Activated naive CD8-positive, alpha-beta T cell (primary cell): ENCODE data around the gene SEC63.
"Not testable (repeated sequence)": the region's sequence is repeated elsewhere in the genome, so short reads cannot be mapped to it uniquely, and the experiment has no call there.

Experiments used
- H3K27ac Mint-ChIP-seq: one replicate; pipeline ENCODE4 v1.8.0; 2021; ENCODE audit warnings: mixed read lengths
- H3K27me3 Mint-ChIP-seq: one replicate; pipeline ENCODE4 v1.8.0; 2021; ENCODE audit warnings: mixed read lengths
- H3K36me3 Mint-ChIP-seq: one replicate; pipeline ENCODE4 v1.8.0; 2021; ENCODE audit warnings: mixed read lengths
- H3K4me1 Mint-ChIP-seq: one replicate; pipeline ENCODE4 v1.8.0; 2021; ENCODE audit warnings: low read depth, mixed read lengths
- H3K4me3 Mint-ChIP-seq: one replicate; pipeline ENCODE4 v1.8.0; 2021; ENCODE audit warnings: mild to moderate bottlenecking, mixed read lengths
- H3K9me3 Mint-ChIP-seq: one replicate; pipeline ENCODE4 v1.8.0; 2021; ENCODE audit warnings: low read depth, mixed read lengths

The SEC63 gene

GRCh38 chr6:107957308-107957908, 600 bp downstream of the SEC63 start:
- Mint-ChIP-seq H3K27ac (peak overlapping the region; percentile 99), H3K4me1 (peaks cover 29% of the 10 kb centered on the region), H3K4me3 (peak overlapping the region; percentile 100), H3K9me3 (no peaks in the 10 kb centered on the region), H3K27me3 (no peaks in the 10 kb centered on the region), H3K36me3 (peaks cover 3% of the 10 kb centered on the region)

- Mint-ChIP-seq H3K36me3 (peaks cover 4% of the 10 kb centered on the region), H3K27ac (peak overlapping the region; percentile 99), H3K4me3 (peak overlapping the region; percentile 100), H3K9me3 (no peaks in the 10 kb centered on the region), H3K4me1 (peaks cover 35% of the 10 kb centered on the region), H3K27me3 (no peaks in the 10 kb centered on the region)
Measured at GRCh38 chr6:107956586-107957307, 1.3 kb downstream of the SEC63 start.

- peaks cover 40% of the 10 kb centered on the region for H3K4me1 Mint-ChIP-seq
- H3K4me3 Mint-ChIP-seq, result peak overlapping the region; percentile 100
- peaks cover 4% of the 10 kb centered on the region for H3K36me3 Mint-ChIP-seq
- peak overlapping the region; percentile 79 for H3K27ac Mint-ChIP-seq
- H3K9me3 Mint-ChIP-seq, result no peaks in the 10 kb centered on the region
- H3K27me3 Mint-ChIP-seq, result no peaks in the 10 kb centered on the region
Measured at GRCh38 chr6:107956181-107956580, 1.8 kb downstream of the SEC63 start.

- H3K4me1 Mint-ChIP-seq, result peaks cover 58% of the 10 kb centered on the region
- not testable (repeated sequence) for H3K36me3 Mint-ChIP-seq, H3K4me3 Mint-ChIP-seq, H3K27me3 Mint-ChIP-seq, H3K9me3 Mint-ChIP-seq, H3K27ac Mint-ChIP-seq
Measured at GRCh38 chr6:107953858-107954414, 4.1 kb downstream of the SEC63 start.

- Mint-ChIP-seq H3K27me3 (no peaks in the 10 kb centered on the region), H3K4me1 (peaks cover 65% of the 10 kb centered on the region), H3K4me3 (peak overlapping the region; percentile 30), H3K9me3 (no peaks in the 10 kb centered on the region), H3K27ac (peak overlapping the region; percentile 4), H3K36me3 (peaks cover 6% of the 10 kb centered on the region)
Measured at GRCh38 chr6:107943626-107944439, 14.2 kb downstream of the SEC63 start.

- no peaks in the 10 kb centered on the region for H3K27me3 Mint-ChIP-seq
- no peak overlapping the region for H3K4me3 Mint-ChIP-seq
- H3K36me3 Mint-ChIP-seq, result peaks cover 5% of the 10 kb centered on the region
- H3K4me1 Mint-ChIP-seq, result peaks cover 54% of the 10 kb centered on the region
- no peak overlapping the region for H3K27ac Mint-ChIP-seq
- H3K9me3 Mint-ChIP-seq, result no peaks in the 10 kb centered on the region
Measured at GRCh38 chr6:107942142-107942541, 15.9 kb downstream of the SEC63 start.

- Mint-ChIP-seq H3K27me3 (no peaks in the 10 kb centered on the region), H3K9me3 (no peaks in the 10 kb centered on the region), H3K36me3 (peaks cover 5% of the 10 kb centered on the region), H3K4me3 (no peak overlapping the region), H3K27ac (no peak overlapping the region), H3K4me1 (peaks cover 54% of the 10 kb centered on the region)
Measured at GRCh38 chr6:107941627-107942026, 16.4 kb downstream of the SEC63 start.

- no peaks in the 10 kb centered on the region for H3K9me3 Mint-ChIP-seq
- H3K36me3 Mint-ChIP-seq, result peaks cover 6% of the 10 kb centered on the region
- H3K4me1 Mint-ChIP-seq, result peaks cover 52% of the 10 kb centered on the region
- H3K27me3 Mint-ChIP-seq, result no peaks in the 10 kb centered on the region
- H3K4me3 Mint-ChIP-seq, result no peak overlapping the region
- no peak overlapping the region for H3K27ac Mint-ChIP-seq
Measured at GRCh38 chr6:107941199-107941598, 16.8 kb downstream of the SEC63 start.

GRCh38 chr6:107936910-107937292, 21.1 kb downstream of the SEC63 start:
- H3K27me3 Mint-ChIP-seq, H3K9me3 Mint-ChIP-seq, H3K27ac Mint-ChIP-seq, H3K4me3 Mint-ChIP-seq: not testable (repeated sequence)
- Mint-ChIP-seq H3K36me3 (peaks cover 18% of the 10 kb centered on the region), H3K4me1 (peaks cover 31% of the 10 kb centered on the region)

- H3K9me3 Mint-ChIP-seq, result no peaks in the 10 kb centered on the region
- H3K36me3 Mint-ChIP-seq, result peaks cover 19% of the 10 kb centered on the region
- no peaks in the 10 kb centered on the region for H3K27me3 Mint-ChIP-seq
- no peak overlapping the region for H3K27ac Mint-ChIP-seq
- peaks cover 33% of the 10 kb centered on the region for H3K4me1 Mint-ChIP-seq
- no peak overlapping the region for H3K4me3 Mint-ChIP-seq
Measured at GRCh38 chr6:107936162-107936909, 21.7 kb downstream of the SEC63 start.

GRCh38 chr6:107934229-107934628, 23.8 kb downstream of the SEC63 start:
- H3K4me1 Mint-ChIP-seq, result peaks cover 21% of the 10 kb centered on the region
- peaks cover 16% of the 10 kb centered on the region for H3K36me3 Mint-ChIP-seq
- not testable (repeated sequence) for H3K9me3 Mint-ChIP-seq, H3K27me3 Mint-ChIP-seq, H3K4me3 Mint-ChIP-seq, H3K27ac Mint-ChIP-seq

GRCh38 chr6:107932580-107932979, 25.4 kb downstream of the SEC63 start:
- no peaks in the 10 kb centered on the region for H3K9me3 Mint-ChIP-seq
- peaks cover 19% of the 10 kb centered on the region for H3K36me3 Mint-ChIP-seq
- H3K27ac Mint-ChIP-seq, result no peak overlapping the region
- H3K4me3 Mint-ChIP-seq, result no peak overlapping the region
- no peaks in the 10 kb centered on the region for H3K27me3 Mint-ChIP-seq
- peaks cover 21% of the 10 kb centered on the region for H3K4me1 Mint-ChIP-seq

- H3K4me1 Mint-ChIP-seq, result peaks cover 20% of the 10 kb centered on the region
- H3K4me3 Mint-ChIP-seq, result no peak overlapping the region
- H3K36me3 Mint-ChIP-seq, result peaks cover 19% of the 10 kb centered on the region
- no peaks in the 10 kb centered on the region for H3K27me3 Mint-ChIP-seq
- H3K9me3 Mint-ChIP-seq, result no peaks in the 10 kb centered on the region
- H3K27ac Mint-ChIP-seq, result no peak overlapping the region
Measured at GRCh38 chr6:107931894-107932293, 26.1 kb downstream of the SEC63 start.

- H3K4me1 Mint-ChIP-seq, result peaks cover 17% of the 10 kb centered on the region
- H3K27ac Mint-ChIP-seq, result no peak overlapping the region
- peaks cover 19% of the 10 kb centered on the region for H3K36me3 Mint-ChIP-seq
- no peaks in the 10 kb centered on the region for H3K27me3 Mint-ChIP-seq
- H3K9me3 Mint-ChIP-seq, result no peaks in the 10 kb centered on the region
- no peak overlapping the region for H3K4me3 Mint-ChIP-seq
Measured at GRCh38 chr6:107928984-107929383, 29.0 kb downstream of the SEC63 start.
